Tibial nerve (tissue), 4 donors: ENCODE measurements around the gene TMC8.

Source experiments
- EP300 ChIP-seq, 2 donors: sonication (generic); formaldehyde crosslinking; IDR thresholded peaks; one replicate each; pipeline ENCODE4 v1.6.1; 2017; ENCODE audit warnings: antibody characterized with exemption in 2 of 2, mild to moderate bottlenecking in 1 of 2
- POLR2A ChIP-seq, 2 donors: fragments of 450-650 bp; IDR thresholded peaks; one replicate each; pipeline ENCODE4 v1.6.1; 2017; ENCODE audit warnings: antibody characterized with exemption in 2 of 2, mild to moderate bottlenecking in 2 of 2, moderate library complexity in 2 of 2
- TF ChIP-seq, protein P1 (sequence below), 5 experiments: fragments of 200-600 bp in 3 of 5; fragments of 450-650 bp in 2 of 5; sonication (generic) in 3 of 5; IDR thresholded peaks; one replicate each; pipeline ENCODE4 v1.5.1; 2016 to 2019; ENCODE audit warnings: antibody characterized with exemption in 5 of 5, mild to moderate bottlenecking in 3 of 5, moderate library complexity in 2 of 5

DNA sequence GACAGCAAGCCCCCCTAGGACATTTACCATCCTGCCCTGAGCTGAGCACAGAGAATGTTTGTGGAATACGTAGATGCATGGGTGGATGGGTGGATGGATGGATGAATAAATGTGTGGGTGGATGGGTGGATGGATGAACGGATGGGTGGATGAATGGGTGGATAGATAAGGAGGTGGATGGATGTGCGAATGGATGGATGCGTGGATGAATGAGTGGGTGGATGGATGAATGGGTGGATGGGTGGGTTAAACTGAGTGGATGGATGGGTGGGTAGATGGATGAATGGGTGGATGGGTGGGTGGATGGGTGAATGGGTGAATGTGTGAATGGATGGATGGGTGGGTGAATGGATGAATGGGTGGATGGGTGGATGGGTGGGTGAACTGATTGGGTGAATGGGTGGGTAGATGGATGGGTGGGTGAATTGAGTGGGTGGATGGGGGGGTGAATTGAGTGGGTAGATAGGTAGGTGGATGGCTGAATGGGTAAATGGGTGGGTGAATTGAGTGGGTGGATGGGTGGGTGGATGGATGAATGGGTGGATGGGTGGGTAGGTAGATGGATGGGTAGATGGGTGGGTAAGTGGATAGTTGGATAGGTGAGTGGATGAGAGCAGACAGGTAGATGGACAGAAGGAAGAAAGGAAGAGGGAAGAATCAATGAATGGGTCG lies 7.2 kb upstream of the TMC8 start:
- TF ChIP-seq, protein P1, sequence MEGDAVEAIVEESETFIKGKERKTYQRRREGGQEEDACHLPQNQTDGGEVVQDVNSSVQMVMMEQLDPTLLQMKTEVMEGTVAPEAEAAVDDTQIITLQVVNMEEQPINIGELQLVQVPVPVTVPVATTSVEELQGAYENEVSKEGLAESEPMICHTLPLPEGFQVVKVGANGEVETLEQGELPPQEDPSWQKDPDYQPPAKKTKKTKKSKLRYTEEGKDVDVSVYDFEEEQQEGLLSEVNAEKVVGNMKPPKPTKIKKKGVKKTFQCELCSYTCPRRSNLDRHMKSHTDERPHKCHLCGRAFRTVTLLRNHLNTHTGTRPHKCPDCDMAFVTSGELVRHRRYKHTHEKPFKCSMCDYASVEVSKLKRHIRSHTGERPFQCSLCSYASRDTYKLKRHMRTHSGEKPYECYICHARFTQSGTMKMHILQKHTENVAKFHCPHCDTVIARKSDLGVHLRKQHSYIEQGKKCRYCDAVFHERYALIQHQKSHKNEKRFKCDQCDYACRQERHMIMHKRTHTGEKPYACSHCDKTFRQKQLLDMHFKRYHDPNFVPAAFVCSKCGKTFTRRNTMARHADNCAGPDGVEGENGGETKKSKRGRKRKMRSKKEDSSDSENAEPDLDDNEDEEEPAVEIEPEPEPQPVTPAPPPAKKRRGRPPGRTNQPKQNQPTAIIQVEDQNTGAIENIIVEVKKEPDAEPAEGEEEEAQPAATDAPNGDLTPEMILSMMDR (IDR thresholded peaks at IDR 0.05), result no peak
- TF ChIP-seq POLR2A (IDR thresholded peaks at IDR 0.05) (no peak), EP300 (IDR thresholded peaks at IDR 0.05) (no peak)
